Measurements from ENCODE around the gene ZNF697.
"Not testable (repeated sequence)": the region's sequence is repeated elsewhere in the genome, so short reads cannot be mapped to it uniquely, and the experiment has no call there.

The ZNF697 gene

GRCh38 chr1:119600976-119601375 lies 47.1 kb downstream of the ZNF697 start:
- DNase-seq (ENCODE audit: low read depth), result no peak

GRCh38 chr1:119600561-119600960 lies 47.5 kb downstream of the ZNF697 start:
- no peak for DNase-seq (ENCODE audit: low read depth)

GRCh38 chr1:119595606-119596005 lies 52.5 kb downstream of the ZNF697 start:
- DNase-seq (ENCODE audit: low read depth), result no peak

- no peak for DNase-seq (ENCODE audit: low read depth)
Measured at GRCh38 chr1:119595168-119595567, 52.9 kb downstream of the ZNF697 start.

GRCh38 chr1:119594376-119594775 lies 53.7 kb downstream of the ZNF697 start:
- DNase-seq (ENCODE audit: low read depth), result no peak

- no peak for DNase-seq (ENCODE audit: low read depth)
Measured at GRCh38 chr1:119593805-119594204, 54.3 kb downstream of the ZNF697 start.

- DNase-seq (ENCODE audit: low read depth), result no peak
Measured at GRCh38 chr1:119590393-119590792, 57.7 kb downstream of the ZNF697 start.

GRCh38 chr1:119588621-119589020 lies 59.4 kb downstream of the ZNF697 start:
- DNase-seq (ENCODE audit: low read depth), result no peak

GRCh38 chr1:119587341-119587740 lies 60.7 kb downstream of the ZNF697 start:
- DNase-seq (ENCODE audit: low read depth), result no peak

- DNase-seq (ENCODE audit: low read depth), result not testable (repeated sequence)
Measured at GRCh38 chr1:119585801-119586200, 62.3 kb downstream of the ZNF697 start.

- DNase-seq (ENCODE audit: low read depth), result no peak
Measured at GRCh38 chr1:119582801-119583200, 65.3 kb downstream of the ZNF697 start.

GRCh38 chr1:119581076-119581475 lies 67.0 kb downstream of the ZNF697 start:
- DNase-seq (ENCODE audit: low read depth), result not testable (repeated sequence)

GRCh38 chr1:119573886-119574285 lies 74.2 kb downstream of the ZNF697 start:
- DNase-seq (ENCODE audit: low read depth), result no peak

GRCh38 chr1:119569930-119570622 lies 78.0 kb downstream of the ZNF697 start:
- not testable (repeated sequence) for DNase-seq (ENCODE audit: low read depth)
